BJ (cell line): ENCODE results near the gene SHISA9. TPM values are rescaled to one million over a fixed set of nuclear protein-coding genes. Genes with fewer than 3 reads are reported as not detected.

Source experiments
- CTCF ChIA-PET: fragments of 350-600 bp; formaldehyde crosslinking; extraction: SDS; loops from one replicate; lab custom pipeline; 2021; ENCODE audit warnings: antibody characterized with exemption, inconsistent platforms; lab: Yijun Ruan, JAX
- POLR2A ChIA-PET: fragments of 300-600 bp; sonication (Branson Sonifier 250); formaldehyde crosslinking; extraction: SDS; loops from one replicate; lab custom pipeline; 2021; ENCODE audit warnings: antibody characterized with exemption; lab: Charles Lee
- DNase-seq: peaks from one replicate; pipeline ENCODE4 v3.0.0-alpha.2; 2011; ENCODE audit warnings: low read depth
- H3K27me3 ChIP-seq: 2 replicates; pipeline ENCODE4 v1.6.0; 2011; ENCODE audit warnings: low read length; ENCODE audit not compliant: control insufficient read depth, insufficient read depth
- H3K36me3 ChIP-seq: 2 replicates; pipeline ENCODE4 v1.5.1; 2011; ENCODE audit warnings: low read length; ENCODE audit not compliant: control insufficient read depth, insufficient read depth
- H3K4me3 ChIP-seq: 2 replicates; pipeline ENCODE4 v1.5.1; 2011; ENCODE audit warnings: low read depth, mild to moderate bottlenecking, control low read depth, low read length
- CTCF ChIP-seq: IDR thresholded peaks from 2 replicates; pipeline ENCODE4 v1.5.1; 2011; ENCODE audit warnings: low read depth, mild to moderate bottlenecking, control low read depth, inconsistent platforms, low read length, moderate library complexity; ENCODE audit not compliant: insufficient read depth
- polyA plus RNA-seq: library from polyadenylated mRNA; depleted of rRNA; stranded (reverse); fragments of >200 nt; gene quantifications from 2 replicates; pipeline ENCODE4 v1.2.3, GENCODE V29; 2011

Gene SHISA9
- polyA plus RNA-seq, 1 experiment = not detected

DNA sequence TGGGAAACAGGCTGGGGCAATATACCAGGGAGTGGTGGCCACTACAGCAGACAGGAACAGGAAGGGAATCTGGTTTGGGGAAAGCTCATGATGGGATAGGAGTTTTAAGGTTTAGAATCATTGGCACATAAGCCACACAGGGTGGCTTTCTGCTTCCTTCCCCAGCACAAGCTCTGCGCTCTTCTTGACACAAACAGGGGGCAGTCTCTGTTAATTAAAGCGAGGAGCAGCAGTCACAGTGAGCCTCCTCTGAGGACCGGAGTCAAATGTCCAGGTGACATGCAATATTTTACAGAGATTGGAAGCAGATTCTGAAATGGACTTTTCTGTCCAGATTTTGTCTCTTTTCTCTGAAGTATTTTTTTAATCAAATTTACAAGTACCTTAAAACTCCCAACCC is 2.8 kb upstream of the SHISA9 start:
- Histone ChIP-seq H3K4me3 (no peak overlapping the region), H3K36me3 (no peaks in the 10 kb centered on the region), H3K27me3 (peaks cover 23% of the 10 kb centered on the region)
- ChIA-PET POLR2A (no interaction called here), CTCF (interaction anchor here (1.9 to 2.2 kb wide), 2 partner anchors 554 to 555 kb away, joined by 7 to 8 read pairs; no protein-coding TSS in a partner anchor)
- no peak for TF ChIP-seq CTCF
- no peak for DNase-seq

DNA sequence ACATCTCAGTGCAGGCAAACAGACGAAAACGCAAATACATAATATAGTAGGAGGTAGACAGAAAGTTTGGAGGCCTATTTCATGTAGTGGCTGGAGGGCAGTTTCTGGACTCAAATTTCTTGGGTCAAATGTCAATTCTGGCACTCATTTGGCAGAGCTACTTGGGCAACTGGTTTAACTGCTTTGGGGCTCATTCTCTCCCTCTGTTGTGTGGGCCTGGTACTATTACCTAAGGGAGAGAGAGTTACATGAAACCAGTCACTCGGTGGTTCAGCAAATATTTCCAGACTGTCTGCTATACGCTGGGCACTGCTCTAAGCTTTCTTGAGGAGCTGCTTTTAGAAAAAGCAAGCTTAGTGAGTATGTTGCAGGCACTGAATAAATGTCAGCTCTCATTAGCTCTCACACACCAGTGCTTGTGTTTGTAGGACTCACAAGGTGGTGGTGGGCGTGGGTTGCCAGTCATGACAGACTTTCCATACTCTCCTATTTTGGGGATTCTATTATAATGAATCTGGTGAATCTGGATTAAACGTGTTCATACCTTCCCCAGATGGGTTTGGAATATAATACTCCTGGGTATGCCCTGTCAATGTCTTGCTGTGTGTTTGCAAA is 1.8 kb upstream of the SHISA9 start:
- DNase-seq = no peak
- POLR2A ChIA-PET = no interaction called here
- CTCF ChIA-PET = interaction anchor here (2.2 kb wide), 1 partner anchor 554 kb away, joined by 8 read pairs; no protein-coding TSS in a partner anchor

GRCh38 chr16:12900156-12900555 is 1.2 kb upstream of the SHISA9 start:
- ChIA-PET CTCF (interaction anchor here (2.2 kb wide), 1 partner anchor 553 kb away, joined by 8 read pairs; no protein-coding TSS in a partner anchor), POLR2A (no interaction called here)
- no peak for TF ChIP-seq CTCF
- Histone ChIP-seq H3K36me3 (no peaks in the 10 kb centered on the region), H3K27me3 (peaks cover 30% of the 10 kb centered on the region), H3K4me3 (no peak overlapping the region)
- DNase-seq = no peak

More for the DNA sequence above, 1.8 kb upstream of the SHISA9 start:
- Histone ChIP-seq H3K4me3 (no peak overlapping the region), H3K36me3 (no peaks in the 10 kb centered on the region), H3K27me3 (peaks cover 30% of the 10 kb centered on the region)
- no peak for TF ChIP-seq CTCF

GRCh38 chr16:12900599-12901203 is 697 bp upstream of the SHISA9 start:
- no peak for TF ChIP-seq CTCF
- H3K4me3 ChIP-seq = no peak overlapping the region
- no peak for DNase-seq
- CTCF ChIA-PET = no interaction called here
- H3K27me3 ChIP-seq = peaks cover 30% of the 10 kb centered on the region
- no peaks in the 10 kb centered on the region for H3K36me3 ChIP-seq
- POLR2A ChIA-PET = no interaction called here

- Histone ChIP-seq H3K36me3 (no peaks in the 10 kb centered on the region), H3K27me3 (peaks cover 30% of the 10 kb centered on the region), H3K4me3 (no peak overlapping the region)
- no peak for TF ChIP-seq CTCF
- DNase-seq = no peak
- CTCF ChIA-PET = no interaction called here
- POLR2A ChIA-PET = no interaction called here
These were observed 198 bp upstream of the SHISA9 start for GRCh38 chr16:12901204-12901596.
